ENCODE measurements around the gene IQCE.
A peak's percentile ranks its signal among the peaks of the same experiment; 100 is the strongest.

The IQCE gene

DNA sequence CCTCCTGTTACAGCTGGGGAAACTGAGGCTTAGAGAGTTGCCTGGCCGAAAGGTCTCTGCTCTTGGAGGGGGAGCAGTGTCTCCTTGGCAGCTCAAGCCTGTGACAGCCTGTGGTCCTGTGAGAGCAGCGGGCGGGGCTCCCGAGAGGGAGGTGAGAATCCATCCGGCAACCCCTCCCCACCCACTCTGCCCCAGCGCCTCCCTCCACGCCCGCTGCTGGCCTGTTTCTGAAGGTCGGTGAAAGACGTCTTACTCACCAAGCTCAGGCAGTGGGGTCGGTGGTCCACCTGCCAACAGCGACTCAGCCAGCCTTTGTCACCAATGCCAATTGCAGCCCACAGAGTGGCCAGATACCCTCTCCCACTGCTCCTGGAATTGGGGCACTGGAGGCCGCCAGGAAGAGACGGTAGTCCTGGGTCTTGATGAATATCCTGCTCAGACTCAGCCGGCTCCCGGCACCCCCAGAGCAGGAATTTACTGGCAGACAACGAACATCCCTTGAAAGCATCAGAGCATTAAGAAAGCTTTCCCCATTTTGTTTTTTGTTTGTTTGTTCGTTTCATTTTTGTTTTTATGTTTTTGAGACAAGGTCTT lies 65.6 kb downstream of the IQCE start:
- Histone ChIP-seq H3K23ac (ENCODE audit: low read length) (no peak overlapping the region), H2AK5ac (ENCODE audit: low read length) (no peak overlapping the region), H2BK5ac (ENCODE audit: low read depth, low read length, poor library complexity) (no peak overlapping the region), H3K4me1 (ENCODE audit: control insufficient read depth in 1 of 2, insufficient read depth in 2 of 2, low read length in 2 of 2) (peaks cover 10 to 18% of the 10 kb centered on the region in 2 experiments), H4K12ac (ENCODE audit: low read depth, low read length) (no peak overlapping the region), H3K4ac (ENCODE audit: low read depth, low read length) (no peak overlapping the region), H3K79me1 (ENCODE audit: low read length) (peaks cover 9% of the 10 kb centered on the region), H4K91ac (ENCODE audit: low read depth, low read length) (no peak overlapping the region), H2AFZ (ENCODE audit: insufficient read depth, low read length, poor library complexity) (no peak overlapping the region), H3K27ac (ENCODE audit: low read depth, low read length) (no peak overlapping the region), H3K14ac (ENCODE audit: low read length) (no peak overlapping the region), H3K4me2 (ENCODE audit: low read length) (no peak overlapping the region), H2BK120ac (ENCODE audit: insufficient read depth, low read length, poor library complexity) (no peak overlapping the region), H4K8ac (ENCODE audit: low read depth, low read length) (no peak overlapping the region), H3K79me2 (ENCODE audit: control insufficient read depth, insufficient read depth, low read length, poor library complexity) (peaks cover 4% of the 10 kb centered on the region), H3K18ac (ENCODE audit: low read length) (no peak overlapping the region), H3K4me3 (ENCODE audit: low read depth, low read length) (no peak overlapping the region), H3K36me3 (ENCODE audit: control insufficient read depth in 1 of 2, insufficient read depth in 2 of 2, low read length in 2 of 2) (no peaks in the 10 kb centered on the region), H3K27me3 (ENCODE audit: insufficient read depth, low read length) (no peaks in the 10 kb centered on the region), H2BK12ac (ENCODE audit: low read length) (peak overlapping the region; percentile 18), H3K9me3 (ENCODE audit: insufficient read depth, low read depth, low read length) (peaks cover 3% of the 10 kb centered on the region), H3K9ac (ENCODE audit: low read length) (no peak overlapping the region)
- no peak for DNase-seq
- WGBS (ENCODE audit: extremely low coverage, insufficient coverage, insufficient read length), result no CpG with 5 or more reads among the region's 18 CpGs

- H3K79me1 ChIP-seq (ENCODE audit: low read length), result peaks cover 7% of the 10 kb centered on the region
- H3K14ac ChIP-seq (ENCODE audit: low read length), result no peak overlapping the region
- H3K79me2 ChIP-seq (ENCODE audit: control insufficient read depth, insufficient read depth, low read length, poor library complexity), result no peaks in the 10 kb centered on the region
- no peak overlapping the region for H4K12ac ChIP-seq (ENCODE audit: low read depth, low read length)
- no peak overlapping the region for H2BK120ac ChIP-seq (ENCODE audit: insufficient read depth, low read length, poor library complexity)
- H3K4me1 ChIP-seq (ENCODE audit: control insufficient read depth in 1 of 2, insufficient read depth in 2 of 2, low read length in 2 of 2), result peaks cover 10 to 16% of the 10 kb centered on the region in 2 experiments
- no peak overlapping the region for H2BK5ac ChIP-seq (ENCODE audit: low read depth, low read length, poor library complexity)
- no peak overlapping the region for H3K23ac ChIP-seq (ENCODE audit: low read length)
- no peak overlapping the region for H3K18ac ChIP-seq (ENCODE audit: low read length)
- no peak overlapping the region for H3K9ac ChIP-seq (ENCODE audit: low read length)
- H3K36me3 ChIP-seq (ENCODE audit: control insufficient read depth in 1 of 2, insufficient read depth in 2 of 2, low read length in 2 of 2), result no peaks in the 10 kb centered on the region
- no CpG with 5 or more reads among the region's 20 CpGs for WGBS (ENCODE audit: extremely low coverage, insufficient coverage, insufficient read length)
- no peak overlapping the region for H2AFZ ChIP-seq (ENCODE audit: insufficient read depth, low read length, poor library complexity)
- H4K91ac ChIP-seq (ENCODE audit: low read depth, low read length), result no peak overlapping the region
- H2BK12ac ChIP-seq (ENCODE audit: low read length), result no peak overlapping the region
- H3K27ac ChIP-seq (ENCODE audit: low read depth, low read length), result no peak overlapping the region
- H2AK5ac ChIP-seq (ENCODE audit: low read length), result no peak overlapping the region
- no peaks in the 10 kb centered on the region for H3K27me3 ChIP-seq (ENCODE audit: insufficient read depth, low read length)
- H3K4me2 ChIP-seq (ENCODE audit: low read length), result no peak overlapping the region
- H3K9me3 ChIP-seq (ENCODE audit: insufficient read depth, low read depth, low read length), result peaks cover 3% of the 10 kb centered on the region
- H3K4ac ChIP-seq (ENCODE audit: low read depth, low read length), result no peak overlapping the region
- no peak for DNase-seq
- H4K8ac ChIP-seq (ENCODE audit: low read depth, low read length), result no peak overlapping the region
- no peak overlapping the region for H3K4me3 ChIP-seq (ENCODE audit: low read depth, low read length)
Measured at GRCh38 chr7:2626498-2627117, 67.8 kb downstream of the IQCE start.

GRCh38 chr7:2627258-2628129 lies 68.7 kb downstream of the IQCE start:
- no peak overlapping the region for H3K27ac ChIP-seq (ENCODE audit: low read depth, low read length)

GRCh38 chr7:2628130-2628482 lies 69.3 kb downstream of the IQCE start:
- Histone ChIP-seq H3K9me3 (ENCODE audit: insufficient read depth, low read depth, low read length) (peaks cover 3% of the 10 kb centered on the region), H4K91ac (ENCODE audit: low read depth, low read length) (no peak overlapping the region), H3K4me3 (ENCODE audit: low read depth, low read length) (no peak overlapping the region), H3K4ac (ENCODE audit: low read depth, low read length) (no peak overlapping the region), H3K14ac (ENCODE audit: low read length) (no peak overlapping the region), H2BK120ac (ENCODE audit: insufficient read depth, low read length, poor library complexity) (no peak overlapping the region), H4K12ac (ENCODE audit: low read depth, low read length) (no peak overlapping the region), H3K9ac (ENCODE audit: low read length) (no peak overlapping the region), H3K79me1 (ENCODE audit: low read length) (peaks cover 12% of the 10 kb centered on the region), H2AFZ (ENCODE audit: insufficient read depth, low read length, poor library complexity) (no peak overlapping the region), H3K27ac (ENCODE audit: low read depth, low read length) (no peak overlapping the region), H4K8ac (ENCODE audit: low read depth, low read length) (no peak overlapping the region), H3K27me3 (ENCODE audit: insufficient read depth, low read length) (no peaks in the 10 kb centered on the region), H3K36me3 (ENCODE audit: control insufficient read depth in 1 of 2, insufficient read depth in 2 of 2, low read length in 2 of 2) (no peaks in the 10 kb centered on the region), H3K4me2 (ENCODE audit: low read length) (no peak overlapping the region), H3K4me1 (ENCODE audit: control insufficient read depth in 1 of 2, insufficient read depth in 2 of 2, low read length in 2 of 2) (peaks cover 4 to 8% of the 10 kb centered on the region in 2 experiments), H3K79me2 (ENCODE audit: control insufficient read depth, insufficient read depth, low read length, poor library complexity) (peaks cover 12% of the 10 kb centered on the region), H2BK5ac (ENCODE audit: low read depth, low read length, poor library complexity) (no peak overlapping the region), H2BK12ac (ENCODE audit: low read length) (no peak overlapping the region), H3K18ac (ENCODE audit: low read length) (no peak overlapping the region), H3K23ac (ENCODE audit: low read length) (no peak overlapping the region), H2AK5ac (ENCODE audit: low read length) (no peak overlapping the region)
- WGBS (ENCODE audit: extremely low coverage, insufficient coverage, insufficient read length), result no CpG with 5 or more reads among the region's 12 CpGs
- no peak for DNase-seq

More at GRCh38 chr7:2627258-2628129, 68.7 kb downstream of the IQCE start:
- H2BK120ac ChIP-seq (ENCODE audit: insufficient read depth, low read length, poor library complexity), result no peak overlapping the region
- H3K4me3 ChIP-seq (ENCODE audit: low read depth, low read length), result no peak overlapping the region
- no peak overlapping the region for H4K91ac ChIP-seq (ENCODE audit: low read depth, low read length)
- no peak overlapping the region for H3K23ac ChIP-seq (ENCODE audit: low read length)
- H3K4me1 ChIP-seq (ENCODE audit: control insufficient read depth in 1 of 2, insufficient read depth in 2 of 2, low read length in 2 of 2), result peaks cover 4 to 8% of the 10 kb centered on the region in 2 experiments
- 94% methylated on average over 1 of the region's 9 CpGs for WGBS (ENCODE audit: extremely low coverage, insufficient coverage, insufficient read length)
- H3K18ac ChIP-seq (ENCODE audit: low read length), result no peak overlapping the region
- no peak for DNase-seq
- H3K9me3 ChIP-seq (ENCODE audit: insufficient read depth, low read depth, low read length), result peaks cover 3% of the 10 kb centered on the region
- no peak overlapping the region for H3K4me2 ChIP-seq (ENCODE audit: low read length)
- H3K79me2 ChIP-seq (ENCODE audit: control insufficient read depth, insufficient read depth, low read length, poor library complexity), result peaks cover 6% of the 10 kb centered on the region
- H3K79me1 ChIP-seq (ENCODE audit: low read length), result peaks cover 6% of the 10 kb centered on the region
- no peaks in the 10 kb centered on the region for H3K27me3 ChIP-seq (ENCODE audit: insufficient read depth, low read length)
- H4K12ac ChIP-seq (ENCODE audit: low read depth, low read length), result no peak overlapping the region
- H2AK5ac ChIP-seq (ENCODE audit: low read length), result no peak overlapping the region
- no peak overlapping the region for H2BK12ac ChIP-seq (ENCODE audit: low read length)
- no peak overlapping the region for H3K9ac ChIP-seq (ENCODE audit: low read length)
- H3K14ac ChIP-seq (ENCODE audit: low read length), result no peak overlapping the region
- no peaks in the 10 kb centered on the region for H3K36me3 ChIP-seq (ENCODE audit: control insufficient read depth in 1 of 2, insufficient read depth in 2 of 2, low read length in 2 of 2)
- H4K8ac ChIP-seq (ENCODE audit: low read depth, low read length), result no peak overlapping the region
- H2AFZ ChIP-seq (ENCODE audit: insufficient read depth, low read length, poor library complexity), result no peak overlapping the region
- H2BK5ac ChIP-seq (ENCODE audit: low read depth, low read length, poor library complexity), result no peak overlapping the region
- no peak overlapping the region for H3K4ac ChIP-seq (ENCODE audit: low read depth, low read length)
